ENCODE measurements around the gene PLVAP. TPM values are rescaled to one million over a fixed set of nuclear protein-coding genes. Genes with fewer than 3 reads are reported as not detected.

PLVAP gene
- total and polyA plus RNA-seq, 9 of the 15 experiments (the other 6 are each of a cell fraction or from before 2014, with no cell fraction given): 0.09 to 0.84 (median 0.51) TPM; not detected in 4

- ChIA-PET CTCF (ENCODE audit: low intra/inter-chr PET ratio) (no interaction called here), POLR2A (interaction anchor here (1.6 to 6.9 kb wide), 3 partner anchors 8 to 17 kb away, joined by 6 to 41 read pairs (median 9); partner anchors contain the start of genes ANO8 and DDA1)
- H3K4me2 ChIP-seq (ENCODE audit: insufficient read depth, low read length): no peak overlapping the region
- intact Hi-C loops (cut with micrococcal nuclease) (no loop called here), in situ Hi-C loops (cut with MboI) (no loop called here)
- 68% methylated on average over 11 of the region's 11 CpGs for WGBS (ENCODE audit: insufficient coverage, low coverage, missing lambda C conversion rate)
- no peak overlapping the region for H3K4me3 ChIP-seq
- H3K9me3 ChIP-seq (replicated peaks; ENCODE audit: control insufficient read depth, insufficient read depth, low read depth, low read length): no peaks in the 10 kb centered on the region
- no peak for DNase-seq (ENCODE audit: extremely low read depth in 1 of 4, low spot score in 3 of 4)
- H3K79me2 ChIP-seq (ENCODE audit: control insufficient read depth, insufficient read depth, low read length): no peaks in the 10 kb centered on the region
- H3K9me1 ChIP-seq (ENCODE audit: control insufficient read depth, insufficient read depth, low read length): peaks cover 4% of the 10 kb centered on the region
- no peak for FAIRE-seq
- ATAC-seq: no peak
- no peaks in the 10 kb centered on the region for H3K27me3 ChIP-seq (ENCODE audit: control insufficient read depth in 2 of 2, insufficient read depth in 2 of 2, low read length in 2 of 2)
- H4K20me1 ChIP-seq (replicated peaks; ENCODE audit: control insufficient read depth, insufficient read depth, low read length): no peaks in the 10 kb centered on the region; the same call in 1 of the 2 replicates
- no peak overlapping the region for H3K9ac ChIP-seq (ENCODE audit: insufficient read depth in 1 of 2, low read depth in 2 of 2, low read length in 2 of 2)
- no TSS peak for BruUV-seq (replicated peaks)
- peaks cover 3 to 53% of the 10 kb centered on the region in 2 experiments; a peak in 4 of 5 replicates for H3K4me1 ChIP-seq (replicated peaks in 1 of 2; ENCODE audit: control insufficient read depth in 2 of 2, insufficient read depth in 2 of 2, low read length in 2 of 2)
- no peak overlapping the region for H3K27ac ChIP-seq (ENCODE audit: extremely low read depth, low read depth, low read length)
- no peak overlapping the region for H2AFZ ChIP-seq (ENCODE audit: low read depth, low read length)
- H3K36me3 ChIP-seq (ENCODE audit: control insufficient read depth, insufficient read depth, low read length): peaks cover 19% of the 10 kb centered on the region
- TF ChIP-seq MCM5 (IDR thresholded peaks at IDR 0.05; ENCODE audit: low read depth) (no peak), TBL1XR1 (IDR thresholded peaks at IDR 0.05; ENCODE audit: low read length in 2 of 2) (no peak), YY1 (IDR thresholded peaks at IDR 0.05; ENCODE audit: borderline replicate concordance in 1 of 3, control insufficient read depth in 1 of 3, extremely low read depth in 1 of 3, insufficient read depth in 3 of 3, insufficient read length in 1 of 3, insufficient replicate concordance in 2 of 3, low read depth in 1 of 3, low read length in 2 of 3) (no peak), WHSC1 (IDR thresholded peaks at IDR 0.05; ENCODE audit: low read length) (no peak), TARDBP (IDR thresholded peaks at IDR 0.05) (no peak), ZBTB43 (CRISPR knock-in tag; IDR thresholded peaks at IDR 0.05) (no peak), MAZ (CRISPR knock-in tag; conservative IDR thresholded peaks at IDR 0.05 in 1 of 2, IDR thresholded peaks at IDR 0.05 in 1 of 2) (no peak), ZNF133 (CRISPR knock-in tag; IDR thresholded peaks at IDR 0.05) (no peak), PHF8 (IDR thresholded peaks at IDR 0.05; ENCODE audit: borderline replicate concordance, low read length) (no peak), ZNF444 (CRISPR knock-in tag; IDR thresholded peaks at IDR 0.05) (no peak), FIP1L1 (IDR thresholded peaks at IDR 0.05; ENCODE audit: low read depth, low read length, poor library complexity, severe bottlenecking) (no peak), ZNF583 (CRISPR knock-in tag; IDR thresholded peaks at IDR 0.05) (no peak), ZNF274 (IDR thresholded peaks at IDR 0.05; ENCODE audit: borderline replicate concordance, low read depth, low read length) (no peak), ERF (CRISPR knock-in tag; IDR thresholded peaks at IDR 0.05) (no peak), PBX2 (CRISPR knock-in tag; IDR thresholded peaks at IDR 0.05; ENCODE audit: low read depth) (no peak), PBX2 (tag; conservative IDR thresholded peaks at IDR 0.05; ENCODE audit: low read depth) (no peak), SMARCB1 (IDR thresholded peaks at IDR 0.05; ENCODE audit: insufficient read length, low read depth) (no peak), ETS1 (conservative IDR thresholded peaks at IDR 0.05; ENCODE audit: control insufficient read depth, low read depth, low read length) (no peak), ZC3H4 (CRISPR knock-in tag; IDR thresholded peaks at IDR 0.05; ENCODE audit: borderline replicate concordance) (no peak)
These were observed 50.6 kb downstream of the PLVAP start for GRCh38 chr19:17326595-17326966.

Measured in K562 (cell line).